Measurements from ENCODE around the gene ACAA2.
A peak's percentile ranks its signal among the peaks of the same experiment; 100 is the strongest.

ACAA2 gene

GRCh38 chr18:49857708-49858107 is 44.4 kb upstream of the ACAA2 start:
- H3K4me3 ChIP-seq (replicated peaks; ENCODE audit: low read depth, low read length) = no peak overlapping the region
- no peak for DNase-seq (ENCODE audit: extremely low read depth, low read depth)
- TF ChIP-seq, protein P1, sequence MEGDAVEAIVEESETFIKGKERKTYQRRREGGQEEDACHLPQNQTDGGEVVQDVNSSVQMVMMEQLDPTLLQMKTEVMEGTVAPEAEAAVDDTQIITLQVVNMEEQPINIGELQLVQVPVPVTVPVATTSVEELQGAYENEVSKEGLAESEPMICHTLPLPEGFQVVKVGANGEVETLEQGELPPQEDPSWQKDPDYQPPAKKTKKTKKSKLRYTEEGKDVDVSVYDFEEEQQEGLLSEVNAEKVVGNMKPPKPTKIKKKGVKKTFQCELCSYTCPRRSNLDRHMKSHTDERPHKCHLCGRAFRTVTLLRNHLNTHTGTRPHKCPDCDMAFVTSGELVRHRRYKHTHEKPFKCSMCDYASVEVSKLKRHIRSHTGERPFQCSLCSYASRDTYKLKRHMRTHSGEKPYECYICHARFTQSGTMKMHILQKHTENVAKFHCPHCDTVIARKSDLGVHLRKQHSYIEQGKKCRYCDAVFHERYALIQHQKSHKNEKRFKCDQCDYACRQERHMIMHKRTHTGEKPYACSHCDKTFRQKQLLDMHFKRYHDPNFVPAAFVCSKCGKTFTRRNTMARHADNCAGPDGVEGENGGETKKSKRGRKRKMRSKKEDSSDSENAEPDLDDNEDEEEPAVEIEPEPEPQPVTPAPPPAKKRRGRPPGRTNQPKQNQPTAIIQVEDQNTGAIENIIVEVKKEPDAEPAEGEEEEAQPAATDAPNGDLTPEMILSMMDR (IDR thresholded peaks at IDR 0.05; ENCODE audit: low read depth, low read length, missing control alignments) = peak; percentile 16

DNA sequence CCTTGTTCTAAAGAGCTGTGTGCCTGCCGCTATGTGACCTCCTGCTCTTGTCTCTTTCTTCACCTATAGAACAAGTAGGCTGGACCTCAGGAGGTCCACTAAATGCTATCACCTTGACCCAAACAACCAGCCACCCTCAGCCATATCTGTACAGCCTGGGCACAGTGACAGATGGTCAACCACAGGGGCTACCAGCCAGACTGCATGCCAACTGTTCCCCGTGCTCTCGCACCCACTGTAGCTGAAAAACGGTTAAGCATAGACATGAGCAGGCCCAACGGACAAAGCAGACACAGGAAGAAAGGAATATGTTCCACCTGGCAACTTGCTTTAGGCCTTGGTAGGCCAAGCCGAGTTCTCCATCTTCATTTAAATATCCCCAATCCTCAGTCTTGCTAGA is 43.2 kb upstream of the ACAA2 start:
- H3K4me3 ChIP-seq (replicated peaks; ENCODE audit: low read depth, low read length) = no peak overlapping the region
- TF ChIP-seq, protein P1 (IDR thresholded peaks at IDR 0.05; ENCODE audit: low read depth, low read length, missing control alignments) = no peak
- no peak for DNase-seq (ENCODE audit: extremely low read depth, low read depth)

DNA sequence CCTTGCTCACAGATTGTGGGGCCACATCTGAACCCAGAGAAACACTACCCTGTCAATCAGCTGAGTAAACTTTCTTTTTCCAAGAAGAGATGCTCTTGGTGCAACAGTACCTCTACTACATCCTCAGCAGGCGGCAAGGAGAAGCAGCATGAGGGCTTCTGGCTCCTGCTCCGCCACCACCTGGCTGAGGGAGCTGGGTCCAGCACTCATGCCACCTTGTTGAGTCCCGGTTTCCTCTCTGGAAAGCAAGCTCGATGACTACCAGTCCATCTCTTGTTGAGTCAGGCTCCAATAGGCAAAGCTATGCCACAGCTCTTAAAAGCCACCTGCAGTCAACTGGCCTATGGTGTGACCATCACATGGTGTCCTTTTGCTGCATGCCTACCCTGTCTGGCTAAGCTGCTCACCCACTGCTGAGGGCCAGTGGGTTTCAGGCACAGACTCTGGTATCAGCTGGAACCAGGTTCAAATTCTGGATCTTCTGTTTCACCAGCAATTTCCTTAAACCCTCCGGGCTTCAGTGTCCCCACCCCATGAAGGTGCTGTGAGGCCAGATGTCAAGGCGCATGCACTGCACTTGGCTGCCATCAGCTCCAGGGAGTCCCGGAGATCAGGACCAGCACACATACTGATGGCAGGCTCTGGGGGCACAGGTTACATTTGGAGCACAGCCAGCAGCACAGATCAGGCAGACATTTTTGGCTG is 42.5 kb upstream of the ACAA2 start:
- TF ChIP-seq, protein P1 (IDR thresholded peaks at IDR 0.05; ENCODE audit: low read depth, low read length, missing control alignments) = no peak
- H3K4me3 ChIP-seq (replicated peaks; ENCODE audit: low read depth, low read length) = no peak overlapping the region
- DNase-seq (ENCODE audit: extremely low read depth, low read depth) = no peak

- TF ChIP-seq, protein P1 (IDR thresholded peaks at IDR 0.05; ENCODE audit: low read depth, low read length, missing control alignments) = no peak
- DNase-seq (ENCODE audit: extremely low read depth, low read depth) = no peak
- no peak overlapping the region for H3K4me3 ChIP-seq (replicated peaks; ENCODE audit: low read depth, low read length)
These were observed 41.3 kb upstream of the ACAA2 start for GRCh38 chr18:49854681-49855080.

DNA sequence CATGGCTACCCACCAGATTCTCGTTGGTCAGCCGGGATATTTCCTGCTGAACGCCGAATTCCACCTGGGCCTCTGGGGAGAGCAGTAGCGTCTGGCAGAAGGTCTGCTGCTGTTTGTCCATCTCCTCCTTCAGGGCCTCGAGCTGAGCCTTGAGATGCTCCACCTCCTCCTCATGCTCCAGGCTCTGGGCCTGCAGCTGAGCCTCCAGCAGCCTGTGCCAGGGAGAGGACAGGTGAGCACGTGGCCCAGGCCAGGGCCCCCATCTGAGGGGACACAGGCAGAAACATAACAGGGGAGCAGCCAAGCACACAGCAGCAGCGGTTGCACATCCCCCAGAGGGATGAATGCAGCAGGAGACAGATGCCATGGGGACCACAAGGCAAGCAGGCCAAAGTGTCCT is 40.1 kb upstream of the ACAA2 start:
- TF ChIP-seq, protein P1 (IDR thresholded peaks at IDR 0.05; ENCODE audit: low read depth, low read length, missing control alignments) = no peak
- H3K4me3 ChIP-seq (replicated peaks; ENCODE audit: low read depth, low read length) = no peak overlapping the region
- no peak for DNase-seq (ENCODE audit: extremely low read depth, low read depth)

DNA sequence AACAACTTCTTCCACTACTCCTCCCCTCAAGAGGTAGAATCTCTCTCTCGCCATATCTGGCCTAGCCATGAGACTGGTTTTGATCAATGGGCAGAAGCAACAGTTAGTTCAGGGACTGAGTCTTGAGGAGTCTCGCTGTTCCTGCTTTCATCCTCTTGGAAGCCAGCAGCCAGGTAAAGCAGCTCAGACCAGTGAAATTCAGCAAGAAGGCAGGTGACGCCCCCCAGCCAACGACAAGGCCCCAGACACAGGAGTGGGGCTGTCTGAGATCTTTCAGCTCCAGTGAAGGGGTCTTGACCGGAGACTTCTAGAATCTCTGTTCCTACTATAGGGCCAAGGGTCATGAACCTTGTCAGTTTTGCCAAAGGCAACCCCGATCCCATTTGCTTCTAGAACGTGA is 39.7 kb upstream of the ACAA2 start:
- no peak overlapping the region for H3K4me3 ChIP-seq (replicated peaks; ENCODE audit: low read depth, low read length)
- TF ChIP-seq, protein P1 (IDR thresholded peaks at IDR 0.05; ENCODE audit: low read depth, low read length, missing control alignments) = no peak
- DNase-seq (ENCODE audit: extremely low read depth, low read depth) = no peak

DNA sequence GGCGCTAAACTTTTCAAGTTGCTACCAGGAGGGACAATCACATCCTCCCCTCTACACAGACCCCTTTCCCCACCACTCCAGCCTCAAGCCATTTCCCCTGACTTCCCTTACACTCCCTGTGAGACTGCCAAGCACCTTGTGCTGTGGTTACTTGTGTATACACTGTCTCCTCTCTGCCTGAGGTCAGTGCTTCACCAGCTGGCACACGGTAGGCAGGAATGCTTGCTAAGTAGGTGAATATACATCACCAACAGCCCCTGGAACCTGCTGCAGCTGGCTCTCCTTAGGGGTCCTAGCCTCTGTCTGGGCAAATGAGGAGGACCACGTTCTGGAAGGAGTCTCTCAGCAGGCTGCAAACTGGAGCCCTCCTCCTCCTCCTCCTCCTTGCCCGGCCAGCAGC is 38.3 kb upstream of the ACAA2 start:
- TF ChIP-seq, protein P1 (IDR thresholded peaks at IDR 0.05; ENCODE audit: low read depth, low read length, missing control alignments) = no peak
- DNase-seq (ENCODE audit: extremely low read depth, low read depth) = no peak

More for the DNA sequence above, 38.3 kb upstream of the ACAA2 start:
- H3K4me3 ChIP-seq (replicated peaks; ENCODE audit: low read depth, low read length) = no peak overlapping the region

Measured in HFF-Myc (cell line).